ENCODE measurements around the gene CLCN2.

DNA sequence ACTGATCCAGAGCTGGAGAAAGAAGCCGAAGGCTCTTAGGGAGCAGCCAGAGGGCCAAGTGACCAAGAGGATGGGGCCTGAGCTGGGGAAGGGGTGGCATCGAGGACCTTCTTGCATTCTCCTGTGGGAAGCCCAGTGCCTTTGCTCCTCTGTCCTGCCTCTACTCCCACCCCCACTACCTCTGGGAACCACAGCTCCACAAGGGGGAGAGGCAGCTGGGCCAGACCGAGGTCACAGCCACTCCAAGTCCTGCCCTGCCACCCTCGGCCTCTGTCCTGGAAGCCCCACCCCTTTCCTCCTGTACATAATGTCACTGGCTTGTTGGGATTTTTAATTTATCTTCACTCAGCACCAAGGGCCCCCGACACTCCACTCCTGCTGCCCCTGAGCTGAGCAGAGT is 28.0 kb upstream of the CLCN2 start:
- TF ChIP-seq EZH2 (IDR thresholded peaks at IDR 0.05; ENCODE audit: borderline replicate concordance, insufficient read depth, low read length, poor library complexity, severe bottlenecking) (no peak), TAF1 (IDR thresholded peaks at IDR 0.05; ENCODE audit: low read depth) (no peak), CTCF (IDR thresholded peaks at IDR 0.05; ENCODE audit: poor library complexity, severe bottlenecking) (no peak), POLR2AphosphoS5 (IDR thresholded peaks at IDR 0.05) (no peak), SMC3 (conservative IDR thresholded peaks at IDR 0.05; ENCODE audit: poor library complexity) (no peak), RAD21 (conservative IDR thresholded peaks at IDR 0.05) (no peak), EP300 (conservative IDR thresholded peaks at IDR 0.05; ENCODE audit: poor library complexity, severe bottlenecking) (no peak)
